IPS-15b (cell line): ENCODE measurements around the gene NBPF11.
"Not testable (repeated sequence)": the region's sequence is repeated elsewhere in the genome, so short reads cannot be mapped to it uniquely, and the experiment has no call there.

Experiments used
- H3K27me3 ChIP-seq: one replicate; pipeline ENCODE4 v1.6.1; 2013; ENCODE audit warnings: low read length; ENCODE audit not compliant: control insufficient read depth, insufficient read depth
- H3K36me3 ChIP-seq: one replicate; pipeline ENCODE4 v1.6.1; 2013; ENCODE audit warnings: low read length; ENCODE audit not compliant: control insufficient read depth, insufficient read depth
- H3K4me1 ChIP-seq: one replicate; pipeline ENCODE4 v1.6.1; 2013; ENCODE audit warnings: mild to moderate bottlenecking, low read length; ENCODE audit not compliant: control insufficient read depth, insufficient read depth
- H3K4me3 ChIP-seq: one replicate; pipeline ENCODE4 v1.5.1; 2013; ENCODE audit warnings: low read depth, low read length
- H3K9ac ChIP-seq: one replicate; pipeline ENCODE4 v1.6.1; 2013; ENCODE audit warnings: low read depth, mild to moderate bottlenecking, low read length
- H3K9me3 ChIP-seq: one replicate; pipeline ENCODE4 v1.6.1; 2013; ENCODE audit warnings: mild to moderate bottlenecking, low read length; ENCODE audit not compliant: control insufficient read depth, insufficient read depth

The NBPF11 gene

GRCh38 chr1:148073392-148073791 lies 78.7 kb downstream of the NBPF11 start:
- not testable (repeated sequence) for H3K9ac ChIP-seq, H3K4me1 ChIP-seq, H3K27me3 ChIP-seq, H3K9me3 ChIP-seq, H3K4me3 ChIP-seq, H3K36me3 ChIP-seq

- not testable (repeated sequence) for H3K9me3 ChIP-seq, H3K27me3 ChIP-seq, H3K36me3 ChIP-seq, H3K4me3 ChIP-seq, H3K9ac ChIP-seq, H3K4me1 ChIP-seq
Observed at GRCh38 chr1:148068606-148069005, 83.5 kb downstream of the NBPF11 start.

- H3K36me3 ChIP-seq, H3K4me1 ChIP-seq, H3K4me3 ChIP-seq, H3K9me3 ChIP-seq, H3K27me3 ChIP-seq, H3K9ac ChIP-seq: not testable (repeated sequence)
Observed at GRCh38 chr1:148068201-148068600, 83.9 kb downstream of the NBPF11 start.

GRCh38 chr1:148060294-148060701 lies 91.8 kb downstream of the NBPF11 start:
- not testable (repeated sequence) for H3K9me3 ChIP-seq, H3K27me3 ChIP-seq, H3K36me3 ChIP-seq, H3K9ac ChIP-seq, H3K4me1 ChIP-seq
- H3K4me3 ChIP-seq, result peak overlapping the region; percentile 39

GRCh38 chr1:148057384-148057783 lies 94.7 kb downstream of the NBPF11 start:
- not testable (repeated sequence) for H3K36me3 ChIP-seq, H3K27me3 ChIP-seq, H3K9ac ChIP-seq, H3K4me3 ChIP-seq, H3K9me3 ChIP-seq, H3K4me1 ChIP-seq
